ENCODE results near the gene ACOT8.

DNA sequence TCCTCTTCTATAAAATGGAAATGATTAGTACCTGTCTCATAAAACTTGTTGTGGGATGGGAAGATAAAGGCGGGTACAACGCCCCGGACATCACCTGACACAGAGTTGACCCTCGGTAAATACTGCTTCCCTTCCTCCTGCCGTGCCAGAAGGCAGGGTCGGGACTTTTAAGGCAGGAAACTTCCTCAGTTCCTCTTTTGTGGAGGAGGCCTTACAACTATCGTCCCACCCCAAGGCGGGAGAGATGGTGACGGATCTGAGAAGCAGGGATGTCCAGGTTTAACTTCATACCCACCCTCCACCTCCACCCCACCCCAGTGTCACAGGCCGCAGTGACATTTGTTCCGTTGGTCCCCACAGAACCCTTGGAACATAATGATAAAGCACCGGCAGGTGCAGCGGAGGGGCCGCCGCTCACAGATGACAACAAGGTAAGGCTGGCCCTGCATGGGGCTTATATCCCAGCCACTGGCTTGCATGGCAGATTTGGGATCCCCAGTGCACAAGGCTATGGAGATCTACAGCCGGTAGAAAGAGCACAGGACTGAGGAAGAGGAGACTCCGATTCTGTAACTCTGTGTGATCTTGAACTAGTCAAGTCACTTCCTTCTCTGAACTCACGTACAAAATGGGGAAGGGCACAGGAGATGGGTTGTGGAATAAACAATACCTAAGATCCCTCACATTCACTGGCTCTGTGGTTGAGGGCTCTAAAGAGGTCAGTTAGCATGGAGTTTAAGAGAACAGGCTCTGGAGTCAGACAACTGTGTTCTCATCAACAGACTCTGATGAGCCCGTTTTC, 64.7 kb downstream of the ACOT8 start:
- TF ChIP-seq, protein P1, sequence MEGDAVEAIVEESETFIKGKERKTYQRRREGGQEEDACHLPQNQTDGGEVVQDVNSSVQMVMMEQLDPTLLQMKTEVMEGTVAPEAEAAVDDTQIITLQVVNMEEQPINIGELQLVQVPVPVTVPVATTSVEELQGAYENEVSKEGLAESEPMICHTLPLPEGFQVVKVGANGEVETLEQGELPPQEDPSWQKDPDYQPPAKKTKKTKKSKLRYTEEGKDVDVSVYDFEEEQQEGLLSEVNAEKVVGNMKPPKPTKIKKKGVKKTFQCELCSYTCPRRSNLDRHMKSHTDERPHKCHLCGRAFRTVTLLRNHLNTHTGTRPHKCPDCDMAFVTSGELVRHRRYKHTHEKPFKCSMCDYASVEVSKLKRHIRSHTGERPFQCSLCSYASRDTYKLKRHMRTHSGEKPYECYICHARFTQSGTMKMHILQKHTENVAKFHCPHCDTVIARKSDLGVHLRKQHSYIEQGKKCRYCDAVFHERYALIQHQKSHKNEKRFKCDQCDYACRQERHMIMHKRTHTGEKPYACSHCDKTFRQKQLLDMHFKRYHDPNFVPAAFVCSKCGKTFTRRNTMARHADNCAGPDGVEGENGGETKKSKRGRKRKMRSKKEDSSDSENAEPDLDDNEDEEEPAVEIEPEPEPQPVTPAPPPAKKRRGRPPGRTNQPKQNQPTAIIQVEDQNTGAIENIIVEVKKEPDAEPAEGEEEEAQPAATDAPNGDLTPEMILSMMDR (IDR thresholded peaks at IDR 0.05; ENCODE audit: low read length) = no peak
- no peak for TF ChIP-seq EZH2phosphoT487 (IDR thresholded peaks at IDR 0.05; ENCODE audit: low read length)

Measured in MM.1S (cell line).